Stomach (tissue), 4 donors: ENCODE results near the gene MYO18A.

ENCODE experiments used
- CTCF ChIP-seq, 7 experiments: fragments of 450-650 bp in 4 of 7; fragments of 200-600 bp in 3 of 7; sonication (generic) in 3 of 7; IDR thresholded peaks; one replicate each; pipeline ENCODE4 v1.5.1; 2016 to 2019; ENCODE audit warnings: antibody characterized with exemption in 7 of 7, control low read depth in 2 of 7, mild to moderate bottlenecking in 1 of 7
- EP300 ChIP-seq: sonication (generic); formaldehyde crosslinking; IDR thresholded peaks from one replicate; pipeline ENCODE4 v1.6.1; 2017; ENCODE audit warnings: antibody characterized with exemption
- POLR2A ChIP-seq, 4 donors: fragments of 450-650 bp; IDR thresholded peaks; one replicate each; pipeline ENCODE4 v1.6.1; 2016; ENCODE audit warnings: antibody characterized with exemption in 4 of 4, control low read depth in 2 of 4, mild to moderate bottlenecking in 1 of 4, moderate library complexity in 1 of 4
- POLR2AphosphoS5 ChIP-seq, 3 donors: sonication (generic); formaldehyde crosslinking; IDR thresholded peaks; one replicate each; pipeline ENCODE4 v1.6.1; 2016; ENCODE audit warnings: antibody characterized with exemption in 3 of 3

DNA sequence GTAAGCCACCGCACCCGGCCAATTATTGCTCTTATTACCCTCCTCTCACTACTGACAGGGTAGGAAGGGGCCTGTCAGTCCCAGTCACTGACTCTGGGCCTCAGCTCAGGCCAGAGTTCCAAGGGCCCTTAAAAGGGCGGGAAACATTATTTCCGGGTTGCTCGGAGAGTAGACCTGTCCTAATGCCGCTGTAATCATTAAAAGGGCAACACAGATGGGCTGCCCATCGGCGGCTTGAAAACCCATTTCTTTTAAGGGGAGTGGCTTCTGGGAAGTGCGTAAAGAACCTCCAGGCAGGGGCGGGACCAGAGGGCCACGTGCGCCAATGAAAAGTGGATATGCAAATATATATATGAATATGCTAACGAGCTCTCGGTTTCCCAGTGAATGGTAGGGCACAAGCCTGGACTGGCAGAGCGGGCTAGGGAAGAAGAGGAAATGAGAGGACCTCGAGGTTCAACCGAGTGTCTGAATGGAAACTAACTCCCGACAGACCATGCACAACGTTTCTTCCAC, 110.6 kb downstream of the MYO18A start:
- no peak for TF ChIP-seq CTCF (IDR thresholded peaks at IDR 0.05)
- no peak for TF ChIP-seq POLR2A (IDR thresholded peaks at IDR 0.05)
- no peak for TF ChIP-seq EP300
- TF ChIP-seq POLR2AphosphoS5 (IDR thresholded peaks at IDR 0.05) = no peak
